Measurements from ENCODE around the gene RERE.
"Not testable (repeated sequence)": the region's sequence is repeated elsewhere in the genome, so short reads cannot be mapped to it uniquely, and the experiment has no call there.

RERE gene

DNA sequence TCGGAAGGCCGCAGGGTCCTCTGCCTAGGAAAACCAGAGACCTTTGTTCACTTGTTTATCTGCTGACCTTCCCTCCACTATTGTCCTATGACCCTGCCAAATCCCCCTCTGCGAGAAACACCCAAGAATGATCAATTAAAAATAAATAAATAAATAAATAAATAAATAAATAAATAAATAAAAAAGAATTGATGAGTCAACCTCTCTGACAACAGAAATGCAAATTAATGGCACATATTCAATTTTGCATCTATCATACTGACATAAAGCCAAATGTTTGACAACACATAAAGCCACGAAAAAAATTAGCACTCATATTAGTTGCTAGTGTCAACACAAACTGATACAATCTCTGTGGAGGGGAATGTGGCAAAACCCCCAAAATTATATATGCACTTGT, 314.5 kb downstream of the RERE start:
- DNase-seq, result not testable (repeated sequence)

DNA sequence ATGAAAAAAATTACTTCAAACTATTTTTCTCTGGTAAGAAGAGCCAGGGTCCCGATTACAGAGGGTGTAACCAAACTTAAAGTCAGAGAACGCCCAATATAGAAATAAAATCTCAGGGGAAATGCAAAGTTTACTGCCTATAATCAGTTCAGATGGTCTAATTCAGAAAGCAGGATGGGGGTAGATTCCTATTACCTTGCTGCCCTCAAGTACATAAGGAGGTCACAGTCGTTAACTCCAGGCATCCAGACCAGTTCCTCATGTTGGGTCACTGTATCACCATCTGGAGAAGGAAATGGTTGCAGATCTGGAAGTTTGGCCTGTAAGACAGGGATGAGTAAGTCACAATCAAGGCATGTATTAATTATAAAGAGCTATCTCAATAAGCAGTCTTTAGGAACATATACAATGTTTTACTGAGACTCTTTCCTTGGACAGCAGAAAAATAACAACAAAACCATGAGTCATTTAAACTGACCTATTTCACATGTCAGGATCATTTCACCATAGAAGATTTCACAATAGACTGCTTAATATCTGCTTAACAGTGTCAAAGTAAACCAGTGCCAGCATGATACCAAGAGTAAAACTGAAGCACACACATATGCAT, 320.1 kb downstream of the RERE start:
- no peak for DNase-seq

DNA sequence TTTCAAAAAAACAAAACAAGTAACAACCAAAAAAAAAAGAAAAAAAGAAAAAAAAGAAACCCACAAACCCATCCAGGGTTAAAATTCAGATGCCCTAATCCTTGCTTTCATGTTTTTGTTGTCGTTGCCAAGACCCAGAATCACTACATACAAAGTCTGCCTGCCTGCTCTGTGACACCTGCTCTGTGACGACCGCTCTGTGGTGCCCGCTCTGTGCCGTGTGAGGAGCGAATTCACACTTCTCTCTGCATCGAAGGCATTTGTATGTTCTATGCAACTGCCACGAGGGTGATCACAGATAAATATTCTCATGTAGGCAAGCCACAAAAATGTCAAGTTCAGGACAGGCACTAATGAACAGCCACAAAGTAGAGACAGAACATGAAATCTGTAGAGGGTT, 321.0 kb downstream of the RERE start:
- no peak for DNase-seq

DNA sequence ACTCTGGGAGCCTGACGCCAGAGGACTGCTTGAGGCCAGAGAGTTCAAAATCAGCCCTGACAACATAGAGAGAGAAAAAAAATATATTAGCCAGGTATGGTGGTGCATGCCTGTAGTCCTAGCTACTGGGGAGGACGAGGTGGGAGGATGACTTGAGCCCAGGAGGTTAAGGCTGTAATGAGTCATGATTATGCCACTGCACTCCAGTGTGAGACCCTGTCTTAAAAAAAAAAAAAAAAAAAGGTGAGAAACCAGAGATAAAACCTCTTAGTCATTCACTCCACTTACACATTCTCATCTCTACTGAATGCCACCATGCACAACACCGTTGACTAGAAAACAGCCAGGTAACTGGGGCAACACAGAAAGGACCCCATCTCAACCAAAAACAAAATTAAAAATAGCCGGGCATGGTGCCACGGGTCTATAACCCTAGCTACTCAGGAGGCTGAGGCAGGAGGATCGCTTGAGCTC, 321.5 kb downstream of the RERE start:
- no peak for DNase-seq

DNA sequence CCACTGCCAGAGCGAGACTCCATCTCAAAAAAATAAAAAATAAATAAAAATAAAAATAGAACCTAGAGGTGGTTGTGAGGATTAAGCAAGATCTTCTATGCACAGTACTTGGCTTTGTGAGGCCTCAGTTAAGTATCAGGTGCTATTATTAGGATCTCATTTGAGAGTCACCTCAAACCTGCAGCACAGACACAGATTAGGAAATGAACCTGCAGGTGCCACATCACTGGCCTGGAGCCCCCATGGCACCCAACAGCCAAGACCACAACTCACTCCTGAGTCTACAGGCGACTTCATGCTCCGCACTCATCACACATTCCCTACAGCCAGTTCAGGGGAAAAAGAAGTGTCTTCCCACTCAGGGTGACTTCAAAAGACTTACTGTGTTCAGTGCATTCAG, 322.8 kb downstream of the RERE start:
- no peak for DNase-seq

DNA sequence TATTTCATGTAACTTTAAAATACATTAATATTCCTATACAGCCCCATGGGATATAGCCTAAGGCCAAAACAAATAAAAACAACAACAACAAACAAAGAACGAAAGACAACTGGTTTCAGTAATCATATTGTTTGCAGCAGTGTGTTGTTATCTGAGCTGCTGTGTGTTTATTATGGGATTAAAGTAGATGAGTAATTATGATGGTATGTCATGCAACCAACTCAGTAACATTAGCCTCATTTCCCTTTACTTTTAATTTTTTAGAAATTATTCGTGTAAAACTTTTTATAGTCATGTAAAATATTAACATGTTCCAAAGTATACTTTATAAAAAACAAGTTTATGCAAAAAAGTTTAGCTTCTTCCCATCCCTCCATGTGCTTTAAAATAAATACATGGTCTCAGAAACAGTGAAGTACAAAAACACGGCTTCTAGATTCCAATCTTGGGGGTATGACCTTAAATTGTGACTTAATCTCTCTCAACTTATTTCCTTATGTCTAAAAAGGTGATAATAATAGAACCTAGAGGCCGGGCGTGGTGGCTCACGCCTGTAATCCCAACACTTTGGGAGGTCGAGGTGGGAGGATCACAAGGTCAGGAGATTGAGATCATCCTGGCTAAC, 323.4 kb downstream of the RERE start:
- DNase-seq, result no peak

DNA sequence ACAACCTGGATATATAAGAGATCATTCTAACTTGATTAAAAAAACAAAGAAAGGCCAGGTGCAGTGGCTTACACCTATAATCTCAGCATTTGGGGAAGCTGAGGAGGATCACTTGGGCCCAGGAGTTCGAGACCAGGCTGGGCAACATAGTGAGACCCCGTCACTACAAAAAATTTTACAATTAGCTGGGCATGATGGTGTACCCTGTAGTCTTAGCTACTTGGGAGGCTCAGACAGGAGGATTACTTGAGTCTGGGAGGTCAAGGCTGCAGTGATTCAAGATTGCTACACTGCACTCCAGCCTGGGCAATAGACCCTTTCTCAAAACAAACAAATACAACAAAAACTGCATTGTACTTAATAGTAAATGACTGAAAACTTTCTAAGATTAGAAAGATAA, 330.2 kb downstream of the RERE start:
- no peak for DNase-seq

DNA sequence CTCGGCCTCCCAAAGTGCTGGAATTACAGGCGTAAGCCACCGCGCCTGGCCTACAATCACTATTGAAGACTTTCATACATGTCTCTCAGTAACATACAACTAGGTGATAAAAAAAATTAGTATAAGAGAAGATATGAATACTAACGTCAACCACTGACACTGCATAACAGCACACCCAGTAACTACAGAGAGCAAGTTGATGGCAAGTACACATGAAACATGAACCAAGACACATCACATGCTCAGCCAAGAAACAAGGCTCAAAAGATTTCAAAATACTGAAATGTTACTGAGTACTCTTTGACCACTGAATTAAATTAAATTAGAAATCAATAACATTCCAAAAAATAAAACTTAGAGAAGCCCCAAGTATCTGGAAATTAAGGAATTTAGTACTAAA, 331.4 kb downstream of the RERE start:
- no peak for DNase-seq

DNA sequence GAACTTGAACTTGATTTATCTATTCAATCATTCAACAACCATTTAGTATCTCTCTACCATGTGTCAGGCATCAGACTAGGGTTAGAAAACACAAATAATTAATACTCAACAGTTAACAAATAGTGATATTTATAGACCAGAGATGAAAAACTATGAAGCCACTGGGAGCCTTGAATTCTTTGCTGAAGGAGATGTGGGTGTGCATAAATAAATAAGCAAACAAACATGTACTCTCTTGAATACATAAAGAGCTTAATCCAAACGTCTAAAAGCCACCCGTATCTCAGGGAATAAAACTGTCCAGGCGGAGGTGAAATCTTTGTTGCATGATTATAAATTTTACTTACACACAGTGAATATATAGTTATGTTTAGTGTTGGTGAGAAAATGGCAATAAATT, 333.9 kb downstream of the RERE start:
- no peak for DNase-seq

DNA sequence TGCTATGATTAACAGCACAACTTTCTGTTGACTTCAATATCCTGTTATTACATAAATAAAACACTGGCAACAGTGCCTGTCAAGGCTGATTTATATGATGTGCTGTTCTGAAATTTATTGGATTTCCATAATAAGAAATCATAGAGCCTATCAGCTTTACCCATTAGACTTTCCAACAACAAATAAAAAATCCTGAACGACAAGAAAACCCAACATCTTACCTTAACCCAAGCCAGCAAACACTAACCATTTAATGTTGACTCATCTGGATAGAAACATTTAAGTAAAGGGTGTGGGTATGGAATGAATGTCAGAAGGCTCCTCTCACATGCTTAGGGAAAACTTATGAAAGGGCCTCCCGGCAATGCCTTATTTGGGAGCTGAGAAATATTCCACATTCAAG, 334.5 kb downstream of the RERE start:
- DNase-seq, result no peak

DNA sequence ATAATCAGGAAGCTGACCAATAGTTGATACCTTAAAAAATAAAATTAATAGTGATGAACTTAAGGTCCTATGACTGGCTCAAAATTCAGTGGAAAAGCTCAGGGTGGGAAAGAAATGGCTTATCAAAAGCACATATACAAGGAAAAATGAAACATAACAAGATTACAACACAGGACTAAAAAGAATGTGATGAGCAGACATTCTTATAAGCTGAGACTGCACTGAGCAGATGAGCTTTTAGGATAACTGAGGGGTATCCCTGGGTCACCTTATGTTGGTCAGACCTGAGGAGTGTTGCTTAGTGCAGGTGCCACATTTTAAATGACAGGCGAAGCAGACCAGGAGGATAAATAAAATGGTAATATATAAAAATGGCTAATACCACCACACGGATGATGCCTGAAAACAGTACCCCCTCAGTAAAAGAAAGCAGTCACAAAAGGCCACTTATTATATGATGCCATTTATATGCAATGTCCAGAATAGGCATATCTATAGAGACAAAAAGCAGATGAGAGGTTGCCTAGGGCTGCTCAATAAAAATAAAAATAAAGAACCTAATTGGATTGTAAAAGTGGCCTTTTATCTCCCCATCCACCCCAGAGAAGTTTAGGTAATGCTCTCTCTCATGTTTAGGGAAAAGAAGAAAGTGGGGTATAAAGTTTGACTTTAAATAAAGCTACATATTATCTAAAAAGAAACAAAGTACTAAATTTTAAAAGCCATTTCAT, 335.6 kb downstream of the RERE start:
- DNase-seq, result no peak

DNA sequence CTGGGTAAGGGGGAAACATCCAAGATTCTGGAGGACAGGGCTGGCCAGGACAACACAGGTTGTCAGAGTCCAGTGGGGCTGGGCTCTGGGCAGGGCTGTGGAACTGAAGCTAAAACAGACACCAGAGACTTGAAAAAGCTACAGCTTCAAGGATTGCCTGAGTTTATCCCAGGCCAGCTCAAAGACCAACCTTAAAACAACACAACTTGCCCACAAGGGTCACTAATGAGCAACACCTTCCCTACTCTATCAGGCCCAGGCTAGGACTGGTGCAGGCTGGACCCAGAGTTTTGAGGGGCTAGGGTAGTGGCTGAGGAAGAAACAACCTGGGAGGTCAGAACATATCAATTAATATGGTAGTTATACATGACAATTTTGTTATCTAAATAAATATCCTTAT, 338.9 kb downstream of the RERE start:
- DNase-seq, result no peak

DNA sequence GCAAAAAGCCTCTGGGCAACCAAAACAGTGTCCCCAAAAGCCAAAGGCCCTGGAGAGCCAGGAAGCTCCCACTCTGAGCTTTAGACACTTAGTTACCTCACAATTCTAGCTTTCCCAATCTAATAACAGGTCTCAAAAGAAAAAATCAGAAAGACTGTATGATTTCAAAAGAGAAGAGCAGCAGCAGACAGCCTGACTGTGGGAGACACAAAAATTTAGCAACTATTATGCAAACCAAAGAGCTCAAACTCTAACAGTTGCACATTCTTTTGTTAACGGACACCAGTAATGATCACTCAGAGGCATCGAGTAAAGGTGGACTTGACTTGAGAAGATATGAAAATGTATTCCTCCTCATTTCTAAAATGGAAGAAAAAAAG, 339.5 kb downstream of the RERE start:
- DNase-seq, result no peak

DNA sequence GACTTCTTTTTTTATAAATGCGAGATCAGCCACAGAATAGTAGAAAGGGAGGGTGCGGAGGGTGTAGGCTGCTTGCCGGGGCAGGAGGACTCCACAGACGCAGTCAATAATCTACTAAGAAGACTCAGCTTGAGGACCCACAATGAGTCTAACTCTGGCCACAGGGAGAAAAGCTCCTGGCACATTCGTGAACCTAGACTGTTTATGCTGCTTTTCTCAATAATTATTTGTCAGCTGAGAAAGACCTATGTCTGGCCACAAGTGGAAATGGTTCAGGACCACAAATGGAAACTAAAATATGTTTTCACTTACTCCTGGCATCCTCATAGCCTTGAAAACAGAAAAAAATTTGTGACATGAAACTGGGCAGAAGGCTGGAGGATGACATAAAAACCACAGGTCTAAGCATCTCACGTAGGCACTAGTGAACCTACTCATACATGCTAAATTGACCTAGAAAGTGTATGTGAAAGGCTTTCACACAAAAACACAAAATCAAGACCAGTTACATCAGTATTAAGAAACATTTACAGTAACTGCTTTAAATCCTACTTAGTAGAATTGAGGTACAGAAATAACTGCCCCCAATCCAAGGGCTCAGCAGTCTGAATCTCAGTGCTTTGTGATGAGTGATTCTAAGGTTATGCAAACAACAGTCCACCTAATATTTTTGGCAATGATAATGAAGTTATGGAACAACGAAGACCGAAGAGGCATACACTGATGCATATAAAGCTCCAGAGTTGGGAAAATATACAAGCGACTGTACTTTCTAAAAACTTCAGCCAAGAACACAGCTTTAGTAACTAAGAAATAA, 340.1 kb downstream of the RERE start:
- DNase-seq, result no peak

DNA sequence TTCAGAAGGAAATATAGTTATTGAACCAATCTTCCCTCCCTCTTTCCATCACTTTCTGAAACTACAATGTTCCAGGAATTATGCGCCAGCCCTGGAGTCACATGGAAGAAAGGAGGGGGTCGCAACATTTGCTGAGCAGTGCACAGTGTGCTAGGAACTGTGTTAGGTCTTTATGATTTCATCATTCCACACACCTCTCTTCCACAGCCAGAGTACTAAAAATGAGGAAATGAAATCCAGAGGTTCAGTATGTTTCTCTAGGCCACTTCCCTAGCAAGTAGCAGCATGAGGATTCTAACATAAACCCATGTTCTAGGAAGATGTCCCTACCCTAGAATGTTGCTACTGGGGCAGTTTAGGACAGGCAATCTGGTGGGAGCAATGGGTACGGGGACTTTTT, 341.4 kb downstream of the RERE start:
- no peak for DNase-seq

DNA sequence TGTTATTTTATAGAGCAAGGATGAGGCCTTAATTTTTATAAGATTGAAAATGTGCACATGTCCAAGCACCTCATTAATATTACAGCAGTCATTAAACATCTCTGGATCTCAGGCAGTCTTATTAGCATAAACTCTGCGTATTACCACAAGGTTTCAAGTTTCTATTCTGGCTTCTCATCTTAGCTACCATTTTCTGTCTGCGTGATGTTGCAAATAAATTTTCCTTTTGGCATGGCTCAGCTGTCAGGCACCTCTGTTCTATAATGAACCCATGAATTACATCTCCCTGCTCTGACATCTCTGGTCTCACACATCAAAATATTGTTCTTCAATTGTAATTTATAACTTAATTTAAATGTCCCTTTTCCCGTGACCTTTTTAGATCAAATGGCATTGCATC, 343.1 kb downstream of the RERE start:
- peak; percentile 12 for DNase-seq

DNA sequence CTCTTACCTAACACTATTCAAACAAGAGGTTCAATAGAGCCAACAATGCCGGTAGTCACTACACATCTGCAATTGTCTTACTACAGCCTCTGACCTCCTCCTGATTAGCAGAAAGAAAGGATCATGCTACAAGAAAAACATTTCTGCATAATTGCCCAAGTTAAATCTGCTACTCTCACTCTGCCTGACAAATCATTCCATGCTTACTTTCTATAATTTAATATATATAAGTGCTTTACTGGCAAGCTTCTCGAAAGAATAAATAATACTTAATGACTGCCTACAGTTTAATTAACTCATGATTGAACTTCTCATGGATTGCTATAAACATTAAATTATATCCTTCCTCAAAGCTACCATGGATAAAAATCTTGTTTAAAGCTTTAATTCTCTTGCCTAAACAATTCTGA, 343.5 kb downstream of the RERE start:
- DNase-seq, result peak; percentile 61

DNA sequence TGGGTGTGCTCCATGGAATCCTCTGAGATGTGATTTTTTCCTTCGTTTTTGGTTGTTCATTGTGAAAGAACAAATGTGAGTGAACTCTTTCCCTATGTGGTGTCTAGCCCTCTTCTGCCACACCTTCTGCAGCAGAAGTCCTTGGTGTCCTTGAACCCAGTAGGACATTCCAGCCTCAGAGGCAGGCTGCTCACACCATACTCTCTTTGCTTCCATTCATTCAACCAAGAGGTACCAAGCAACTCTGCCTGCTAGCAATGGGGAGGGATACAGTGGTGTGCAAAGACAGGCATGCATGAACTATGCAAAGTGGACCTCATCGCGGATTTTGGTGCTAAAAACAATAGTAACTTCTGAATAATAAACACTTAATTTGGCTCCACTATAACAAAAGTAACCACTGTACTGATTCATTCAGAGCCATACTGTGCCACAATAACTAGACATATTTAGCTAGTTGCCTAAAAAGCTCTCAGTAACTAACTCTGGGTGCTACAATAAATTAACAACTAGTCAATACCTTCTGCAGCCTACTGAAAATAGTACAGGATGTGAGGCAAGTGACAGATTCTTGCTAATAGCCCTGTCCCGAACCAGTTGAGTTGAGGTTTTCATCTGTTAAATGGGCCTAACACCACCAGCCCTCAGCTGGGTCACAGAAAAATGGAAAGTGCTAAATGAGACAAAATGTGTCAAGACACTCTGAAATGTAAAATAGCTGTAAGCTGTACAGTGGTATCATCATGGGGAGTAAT, 344.1 kb downstream of the RERE start:
- no peak for DNase-seq

DNA sequence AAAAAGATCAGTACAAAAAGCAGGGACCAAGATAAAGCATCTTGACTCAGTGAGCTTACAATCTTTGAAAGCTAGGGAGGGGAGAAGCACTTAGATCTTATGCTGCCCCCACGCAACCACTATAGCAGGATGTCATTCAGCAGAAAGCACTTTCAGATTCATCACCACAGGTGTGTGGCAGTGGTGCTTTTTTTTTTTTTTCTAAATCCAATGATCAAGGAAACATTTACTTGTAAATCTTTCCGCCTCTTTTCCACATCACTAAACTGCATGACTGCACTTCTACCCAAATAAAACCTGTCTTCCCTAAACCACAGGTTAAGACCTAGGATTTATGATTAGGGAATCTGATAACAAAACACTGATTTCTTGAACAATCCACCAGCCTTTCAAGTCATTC, 344.8 kb downstream of the RERE start:
- DNase-seq, result no peak

DNA sequence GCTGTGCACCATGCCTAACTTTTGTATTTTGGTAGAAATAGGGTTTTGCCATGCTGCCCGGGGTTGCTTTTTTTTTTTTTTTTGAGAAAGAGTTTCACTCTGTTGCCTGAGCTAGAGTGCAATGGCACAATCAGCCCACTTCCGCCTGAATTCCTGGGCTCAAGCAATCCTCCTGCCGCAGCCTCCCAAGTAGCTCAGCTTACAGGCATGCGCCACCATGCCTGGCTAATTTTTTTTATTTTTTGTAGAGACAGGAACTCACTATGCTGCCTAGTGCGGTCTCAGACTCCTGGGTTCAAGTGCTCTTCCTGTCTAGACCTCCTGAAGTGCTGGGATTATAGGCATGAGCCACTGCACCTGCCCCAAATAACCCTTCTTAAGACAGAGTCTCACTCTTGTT, 346.0 kb downstream of the RERE start:
- DNase-seq, result no peak

DNA sequence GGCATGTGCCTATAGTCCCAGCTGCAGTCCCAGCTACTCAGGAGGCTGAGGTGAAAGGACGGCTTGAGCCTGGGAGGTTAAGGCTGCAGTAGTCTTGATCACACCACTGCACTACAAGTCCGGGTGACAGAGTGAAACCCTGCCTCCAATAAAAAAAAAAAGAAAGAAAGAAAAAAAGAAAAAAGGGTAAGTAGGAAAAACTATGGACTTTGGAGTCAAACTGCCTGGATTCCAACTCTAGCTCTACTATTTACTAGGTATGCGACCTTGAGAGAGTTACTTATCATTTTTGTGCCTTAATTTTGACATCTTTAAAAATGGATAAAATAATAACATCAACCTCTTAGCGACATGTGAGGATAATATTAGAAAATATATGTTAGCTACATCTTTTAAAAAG, 348.7 kb downstream of the RERE start:
- DNase-seq, result no peak

DNA sequence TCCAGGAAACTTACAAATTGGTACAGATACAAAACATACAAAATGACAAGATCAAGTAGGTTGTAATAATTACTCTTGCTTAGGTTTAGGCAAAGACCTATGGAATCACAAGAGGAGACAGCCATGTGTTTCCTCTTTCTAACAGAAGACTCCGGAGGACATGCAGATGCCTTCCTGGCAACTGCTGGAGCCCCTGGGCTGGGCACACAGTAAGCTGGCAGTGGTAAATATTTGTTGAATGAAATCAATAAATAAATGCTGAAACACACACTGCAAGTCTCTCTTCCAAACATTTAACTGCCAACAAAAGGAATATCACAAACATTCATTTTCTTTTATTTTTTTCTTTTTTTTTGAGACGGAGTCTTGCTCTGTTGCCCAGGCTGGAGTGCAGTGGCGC, 350.1 kb downstream of the RERE start:
- DNase-seq, result no peak

DNA sequence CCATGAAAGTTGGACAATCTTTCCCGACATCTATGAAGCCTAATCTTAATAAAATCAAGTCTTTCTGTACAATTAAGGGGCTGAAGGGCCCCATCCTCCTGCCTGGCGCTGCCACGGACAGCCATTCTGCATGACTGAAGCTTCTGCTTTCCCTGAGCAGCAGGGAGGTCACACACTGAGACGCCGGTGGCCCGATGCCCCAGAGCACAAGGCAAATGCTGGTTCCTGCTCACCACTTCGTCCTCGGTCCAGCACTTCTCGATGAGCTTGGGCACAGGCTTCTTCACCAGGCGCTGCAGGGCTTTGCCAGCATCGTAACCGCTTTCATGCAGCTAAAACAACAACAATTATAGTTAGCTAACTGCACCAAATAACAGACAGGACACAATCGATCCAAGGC, 351.7 kb downstream of the RERE start:
- no peak for DNase-seq
